IPS-NIHi7 (cell line): ENCODE data around the gene ADGRL3.
"Not testable (repeated sequence)": the region's sequence is repeated elsewhere in the genome, so short reads cannot be mapped to it uniquely, and the experiment has no call there.

Experiments
- DNase-seq: peaks from one replicate; pipeline ENCODE4 v3.0.0; 2012; ENCODE audit warnings: mixed read lengths; ENCODE audit errors: extremely low spot score

ADGRL3 gene

DNA sequence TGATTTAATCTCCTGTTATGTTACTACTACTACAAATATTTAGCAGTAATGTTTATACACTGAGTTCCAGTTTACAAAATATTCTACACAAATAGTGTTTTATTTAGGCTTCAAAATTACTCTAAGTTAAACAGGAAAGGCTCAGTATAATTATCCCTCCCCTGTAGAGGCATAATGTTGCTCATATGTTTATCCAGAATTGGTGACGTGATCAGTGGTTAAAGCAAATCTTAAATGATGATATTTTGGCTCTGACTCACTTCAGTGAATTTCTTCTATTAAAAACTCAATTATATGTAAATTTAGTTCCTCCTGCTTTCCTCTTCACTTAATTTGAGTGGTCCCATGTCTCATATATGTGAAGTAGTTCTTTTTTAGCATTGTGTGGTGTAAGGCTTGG lies 438.5 kb downstream of the ADGRL3 start:
- no peak for DNase-seq

DNA sequence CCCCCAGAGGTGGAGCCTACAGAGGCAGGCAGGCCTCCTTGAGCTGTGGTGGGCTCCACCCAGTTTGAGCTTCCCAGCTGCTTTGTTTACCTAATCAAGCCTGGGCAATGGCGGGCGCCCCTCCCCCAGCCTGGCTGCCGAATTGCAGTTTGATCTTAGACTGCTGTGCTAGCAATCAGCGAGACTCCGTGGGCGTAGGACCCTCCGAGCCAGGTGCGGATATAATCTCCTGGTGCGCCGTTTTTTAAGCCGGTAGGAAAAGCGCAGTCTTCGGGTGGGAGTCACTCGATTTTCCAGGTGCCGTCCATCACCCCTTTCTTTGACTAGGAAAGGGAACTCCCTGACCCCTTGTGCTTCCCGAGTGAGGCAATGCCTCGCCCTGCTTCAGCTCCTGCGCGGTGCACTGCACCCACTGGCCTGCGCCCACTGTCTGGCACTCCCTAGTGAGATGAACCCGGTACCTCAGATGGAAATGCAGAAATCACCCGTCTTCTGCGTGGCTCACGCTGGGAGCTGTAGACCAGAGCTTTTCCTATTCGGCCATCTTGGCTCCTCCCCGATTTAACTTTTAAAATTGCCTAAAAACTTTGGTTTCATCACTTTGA lies 446.7 kb downstream of the ADGRL3 start:
- not testable (repeated sequence) for DNase-seq

DNA sequence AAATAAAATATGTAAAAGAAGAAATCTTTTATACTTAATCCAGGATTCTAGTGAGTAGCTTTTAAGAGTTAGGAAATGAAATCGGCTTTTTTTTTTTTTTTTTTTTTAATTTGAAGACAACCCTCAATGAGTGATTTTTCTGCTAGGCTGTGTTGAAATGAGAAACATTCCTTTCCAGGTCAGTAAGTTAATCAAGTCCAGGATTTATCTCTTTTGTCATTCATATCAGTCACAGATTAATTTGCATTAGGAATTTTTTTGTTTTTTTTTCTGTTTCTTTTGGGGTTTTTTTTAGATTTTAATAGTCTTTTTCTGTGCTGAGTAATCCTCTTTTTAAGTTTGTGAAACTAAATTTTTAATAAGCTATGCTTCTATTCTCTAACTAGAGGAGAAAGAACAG lies 448.1 kb downstream of the ADGRL3 start:
- no peak for DNase-seq

DNA sequence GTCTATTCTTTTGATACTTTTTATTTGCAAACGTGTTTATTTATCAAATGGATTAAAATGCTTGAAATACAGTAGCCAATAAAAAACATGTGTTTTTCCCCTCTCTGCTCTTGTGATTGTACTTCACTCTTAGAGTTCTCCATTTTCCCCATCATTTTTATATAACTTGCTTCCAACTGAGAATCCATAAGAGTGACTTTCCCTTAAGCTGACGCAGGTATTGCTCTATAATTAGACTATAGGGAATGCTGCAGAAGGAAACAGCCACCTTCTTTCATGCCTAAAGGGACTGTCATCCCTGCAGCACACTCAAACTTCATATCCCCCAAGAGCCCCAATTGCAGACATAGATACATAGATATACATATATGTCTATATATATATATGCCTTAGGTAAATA lies 456.9 kb downstream of the ADGRL3 start:
- DNase-seq: no peak

DNA sequence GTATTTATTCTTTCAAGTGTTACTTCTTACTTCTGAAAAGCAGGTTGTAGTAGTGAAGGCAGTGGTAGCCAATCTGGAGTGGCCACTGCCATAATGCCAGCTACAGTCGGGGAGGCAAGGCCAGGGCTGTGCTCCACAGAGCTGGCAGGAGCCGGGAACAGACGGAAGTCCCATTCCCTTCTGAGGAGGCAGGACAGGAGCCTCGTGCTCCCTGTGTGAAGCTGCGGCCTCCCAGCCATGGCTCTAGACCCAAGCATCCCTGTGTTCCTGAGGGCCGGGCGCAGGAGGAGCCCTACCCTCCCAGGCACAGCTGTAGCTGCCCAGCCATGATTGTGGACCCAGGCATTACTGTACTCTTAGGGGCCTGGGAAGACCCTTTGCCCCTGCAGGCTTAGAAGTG lies 461.8 kb downstream of the ADGRL3 start:
- DNase-seq: no peak

DNA sequence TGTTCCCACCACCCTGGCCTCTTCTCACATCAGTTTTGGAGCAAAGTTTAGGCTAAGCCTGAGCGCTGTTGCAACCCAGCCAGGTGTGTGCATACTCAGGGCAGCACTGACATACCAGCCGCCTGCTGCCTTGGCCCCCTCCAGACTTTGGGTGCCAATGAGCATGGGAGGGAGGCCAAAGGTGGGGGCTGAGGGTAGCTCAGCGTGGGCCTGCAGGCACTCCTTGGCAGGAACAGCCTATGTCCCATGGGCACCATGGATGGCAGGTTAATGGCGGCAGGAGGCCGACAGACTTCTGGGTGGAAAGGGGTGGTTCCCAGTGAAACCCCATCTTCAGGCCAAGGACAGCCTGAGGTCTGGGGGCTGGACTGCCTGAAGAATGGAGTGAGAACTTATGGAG lies 462.2 kb downstream of the ADGRL3 start:
- no peak for DNase-seq

DNA sequence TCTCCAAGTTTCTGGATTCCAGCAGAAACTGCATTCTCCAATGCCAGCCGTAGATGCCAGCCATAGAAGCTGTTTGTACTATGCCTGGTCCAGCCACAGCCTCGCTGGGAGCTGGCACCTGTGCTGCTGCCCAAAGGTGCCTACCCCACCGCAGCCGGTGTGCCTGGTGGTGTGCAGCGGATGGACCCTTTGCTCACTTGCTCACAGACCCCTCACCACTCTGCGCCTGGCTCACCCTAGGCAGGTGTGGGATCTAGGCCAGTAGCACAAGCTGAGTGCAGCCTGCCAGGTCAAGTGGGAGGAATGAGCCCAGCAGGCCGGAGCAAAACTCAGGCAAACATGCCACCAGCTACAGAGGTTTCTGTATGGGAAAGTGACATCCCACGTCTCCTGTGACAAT lies 463.2 kb downstream of the ADGRL3 start:
- DNase-seq: no peak

DNA sequence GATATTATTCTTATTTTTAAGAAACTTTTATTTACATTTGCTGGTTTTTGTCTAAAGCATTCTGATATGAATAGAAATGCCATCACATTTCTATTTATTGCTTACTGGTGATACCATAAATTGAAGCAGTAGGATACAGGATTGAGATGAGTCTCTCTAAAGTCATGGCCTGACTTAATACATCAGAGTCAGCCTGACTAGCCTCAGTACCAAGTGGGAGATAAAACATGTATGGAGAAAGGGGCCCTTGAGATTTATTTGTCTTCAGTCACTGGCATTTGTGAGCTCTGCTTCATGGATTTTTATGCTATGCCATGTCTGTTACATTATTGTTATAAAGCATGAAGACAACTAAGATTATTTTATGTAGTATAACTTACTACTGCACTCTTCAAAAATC lies 465.5 kb downstream of the ADGRL3 start:
- DNase-seq: no peak

DNA sequence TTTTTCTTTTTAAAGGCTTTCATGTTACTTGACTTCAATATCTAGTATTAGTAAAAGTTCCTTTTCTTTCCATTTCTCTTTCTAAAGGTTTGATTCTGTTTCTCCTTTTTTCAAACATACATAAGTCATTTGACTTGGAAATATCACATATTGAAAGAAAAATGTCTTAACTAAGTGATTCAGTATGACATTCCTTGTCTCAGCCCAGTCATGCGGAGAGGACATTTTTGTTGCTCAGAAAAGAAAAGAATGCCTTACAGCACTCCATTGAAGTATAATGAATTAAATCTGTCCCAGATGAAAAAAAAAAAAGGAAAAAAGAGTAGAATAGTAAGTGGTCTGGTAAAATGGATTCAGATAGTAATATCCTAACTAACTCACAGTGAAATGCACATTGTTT lies 466.1 kb downstream of the ADGRL3 start:
- no peak for DNase-seq

DNA sequence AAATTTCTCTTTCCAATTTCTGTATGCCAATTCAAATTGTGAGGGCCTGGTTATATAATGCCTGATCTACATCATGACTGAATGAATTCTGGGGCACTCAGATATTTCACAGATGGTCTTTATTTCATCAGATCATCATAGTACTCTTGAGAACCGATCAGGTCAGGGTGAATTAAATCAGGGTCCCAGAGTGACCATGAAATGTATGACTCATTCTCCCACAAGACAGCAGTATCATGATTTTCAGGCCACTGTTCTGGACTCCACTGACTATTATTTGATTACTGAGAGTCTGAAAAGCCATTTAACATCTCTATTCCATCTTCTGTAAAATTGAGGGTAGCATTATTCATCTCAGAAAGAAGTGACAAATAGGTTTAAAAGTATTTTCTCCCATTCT lies 471.5 kb downstream of the ADGRL3 start:
- no peak for DNase-seq

DNA sequence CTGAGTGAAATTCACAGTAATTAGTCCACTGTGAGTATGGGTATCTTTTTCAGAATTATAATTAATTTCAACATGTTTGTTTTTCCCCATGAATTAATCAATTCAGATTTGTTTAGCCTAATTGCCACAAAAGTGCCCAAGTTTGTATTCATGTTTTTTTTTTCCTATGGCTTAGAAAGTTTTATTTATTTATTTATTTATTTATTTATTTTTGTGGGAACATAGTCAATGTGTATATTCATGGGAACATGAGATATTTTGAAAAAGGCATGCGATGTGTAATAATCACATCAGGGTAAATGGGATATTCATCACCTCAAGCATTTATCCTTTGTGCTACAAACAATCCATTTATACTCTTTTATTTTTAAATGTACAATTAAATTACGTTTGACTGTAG lies 475.3 kb downstream of the ADGRL3 start:
- DNase-seq: no peak

DNA sequence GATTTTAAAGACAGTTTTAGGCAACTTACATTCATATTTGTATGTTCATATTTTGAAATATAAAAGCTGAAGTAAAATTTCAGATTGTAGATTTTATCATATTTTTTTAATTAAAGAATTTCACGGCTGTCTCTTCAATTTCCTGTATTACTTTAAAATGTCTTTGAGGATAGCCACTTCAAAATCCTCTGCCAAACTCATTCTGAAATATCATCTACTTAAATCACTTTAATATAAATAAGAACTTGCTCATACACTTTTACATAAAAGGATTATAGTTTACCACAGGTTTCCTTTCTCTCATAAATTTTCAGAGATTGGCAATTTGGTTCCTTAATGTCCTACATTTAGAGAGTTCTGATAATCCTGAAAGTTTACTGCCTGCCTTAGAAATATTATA lies 478.2 kb downstream of the ADGRL3 start:
- DNase-seq: no peak

DNA sequence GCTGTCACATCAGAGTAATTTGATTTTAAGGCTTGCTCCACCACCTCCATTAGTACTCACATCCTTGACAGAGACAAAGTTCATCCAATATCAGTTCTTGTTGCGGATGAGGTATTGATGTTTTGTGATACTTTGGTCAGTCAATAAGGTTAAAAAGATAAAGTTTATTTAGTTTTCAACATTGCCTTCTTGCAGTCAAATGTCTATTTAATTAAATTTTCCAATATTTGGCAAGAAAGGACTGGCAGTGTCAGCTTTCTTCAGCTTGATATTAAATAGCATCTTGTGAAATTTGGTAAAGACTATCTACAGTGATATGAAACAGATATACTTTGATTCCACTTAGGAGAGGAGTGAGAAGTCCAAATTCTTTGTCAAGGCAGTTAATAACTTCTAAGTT lies 493.4 kb downstream of the ADGRL3 start:
- no peak for DNase-seq

DNA sequence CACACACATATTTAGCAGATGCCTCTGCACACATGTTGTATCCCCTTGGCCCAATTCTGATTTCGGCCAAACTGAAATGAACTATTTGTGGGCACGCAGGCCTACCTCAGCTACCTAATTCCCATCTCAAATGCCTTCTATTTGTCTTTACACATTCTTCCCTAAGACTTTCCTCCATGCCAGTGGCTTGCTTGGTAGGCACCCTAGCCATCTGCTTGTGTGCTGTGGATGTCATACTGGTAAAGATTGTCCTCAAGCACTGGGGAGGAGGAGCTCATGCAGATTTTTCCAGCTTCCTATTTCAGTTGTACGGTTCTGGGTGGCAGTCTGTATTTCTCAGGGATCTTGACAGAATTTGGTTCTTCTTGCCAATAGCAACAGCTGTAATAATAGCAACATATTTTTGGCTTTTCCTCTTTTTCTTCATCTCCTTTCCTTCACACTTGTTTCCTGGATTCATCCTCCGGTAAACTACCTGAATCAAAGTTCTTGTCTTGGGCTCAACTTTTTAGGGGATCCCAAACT lies 514.3 kb downstream of the ADGRL3 start:
- peak; percentile 6 for DNase-seq

DNA sequence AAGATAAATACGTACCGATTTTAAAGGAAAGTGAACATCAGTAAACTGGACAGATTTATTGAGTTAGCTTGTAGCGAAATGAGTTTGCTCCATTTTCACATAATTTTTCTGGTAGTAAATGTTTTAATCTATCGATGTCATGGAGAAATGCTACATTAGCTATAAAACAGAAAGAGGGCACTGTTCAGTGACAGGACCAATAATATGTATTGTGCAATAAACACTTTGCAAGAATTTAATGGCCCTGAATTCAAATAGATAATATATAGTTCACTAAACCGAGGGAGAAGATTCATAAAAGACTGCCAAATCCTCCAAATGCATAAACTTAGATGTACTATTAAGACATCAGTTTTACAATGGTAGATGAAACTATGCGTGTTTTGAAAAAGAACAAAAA lies 516.3 kb downstream of the ADGRL3 start:
- no peak for DNase-seq

DNA sequence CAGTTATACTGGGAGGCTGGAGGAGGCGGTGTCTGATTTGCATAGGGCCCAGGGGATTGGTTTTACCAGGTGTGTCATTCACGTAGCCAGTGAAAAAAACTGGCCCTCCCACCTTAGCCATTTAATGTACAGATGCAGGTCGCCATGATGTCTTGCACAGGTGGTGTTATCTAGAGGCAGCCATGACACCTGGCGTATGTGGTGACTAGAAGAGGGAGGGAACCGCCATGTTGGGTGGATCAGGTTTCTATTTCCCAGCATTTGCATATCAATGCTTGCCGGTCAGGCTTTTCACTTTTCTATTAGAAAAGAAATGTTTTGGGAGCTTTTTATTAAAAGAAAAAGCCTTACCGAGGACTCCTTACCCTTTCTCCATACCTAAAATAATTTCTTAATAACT lies 523.4 kb downstream of the ADGRL3 start:
- peak; percentile 11 for DNase-seq

DNA sequence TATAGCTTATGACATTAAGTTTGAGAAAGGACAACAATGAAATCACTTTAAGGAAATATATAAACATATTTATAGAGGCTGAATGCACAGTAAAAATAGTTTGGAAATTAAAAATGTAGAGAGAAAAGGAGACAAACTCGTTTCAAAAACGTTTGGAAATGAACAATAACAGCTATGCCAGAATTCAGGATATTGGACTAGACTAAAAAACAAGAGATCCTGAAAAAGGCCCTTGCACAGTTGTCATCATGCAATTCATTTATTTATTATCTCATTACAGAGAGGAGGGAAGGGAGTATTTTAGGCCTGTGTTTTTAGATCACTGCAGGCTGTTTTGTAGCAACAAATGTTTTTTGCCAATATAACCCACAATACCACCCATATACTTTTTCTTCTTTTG lies 527.2 kb downstream of the ADGRL3 start:
- DNase-seq: no peak

DNA sequence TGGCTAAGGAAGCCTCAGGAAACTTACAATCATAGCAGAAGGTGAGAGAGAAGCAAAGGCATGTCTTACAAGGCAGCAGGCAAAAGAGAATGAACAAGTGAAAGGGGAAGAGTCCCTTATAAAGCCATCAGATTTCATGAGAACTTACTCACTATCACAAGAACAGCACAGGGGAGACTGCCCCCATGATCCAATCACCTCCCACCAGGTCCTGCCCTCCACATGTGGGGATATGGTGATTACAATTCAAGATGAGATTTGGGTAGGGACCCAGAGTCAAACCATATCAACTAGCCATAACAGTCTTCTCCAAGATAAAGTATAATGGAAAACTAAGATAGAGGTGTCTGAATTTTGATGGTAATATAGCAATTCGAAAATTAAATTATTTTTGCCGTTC lies 534.3 kb downstream of the ADGRL3 start:
- no peak for DNase-seq

DNA sequence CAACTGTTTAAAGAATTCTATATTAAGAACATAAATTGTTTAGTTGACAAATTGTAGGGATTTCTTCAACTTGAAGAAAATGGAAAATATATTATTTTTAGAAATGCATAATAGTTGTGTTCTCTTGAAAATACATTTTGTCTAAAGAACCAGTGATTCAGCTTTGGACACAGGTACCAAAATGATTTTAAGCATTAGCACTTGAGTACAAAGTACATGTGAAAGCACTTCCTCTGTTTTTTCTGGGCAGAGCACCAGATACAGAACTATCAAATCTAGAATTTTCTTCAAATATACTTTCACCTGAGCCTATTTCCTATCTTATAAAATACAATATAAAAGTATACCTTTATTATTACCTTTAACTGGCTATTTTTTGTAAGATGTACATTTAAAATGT lies 539.8 kb downstream of the ADGRL3 start:
- DNase-seq: no peak

DNA sequence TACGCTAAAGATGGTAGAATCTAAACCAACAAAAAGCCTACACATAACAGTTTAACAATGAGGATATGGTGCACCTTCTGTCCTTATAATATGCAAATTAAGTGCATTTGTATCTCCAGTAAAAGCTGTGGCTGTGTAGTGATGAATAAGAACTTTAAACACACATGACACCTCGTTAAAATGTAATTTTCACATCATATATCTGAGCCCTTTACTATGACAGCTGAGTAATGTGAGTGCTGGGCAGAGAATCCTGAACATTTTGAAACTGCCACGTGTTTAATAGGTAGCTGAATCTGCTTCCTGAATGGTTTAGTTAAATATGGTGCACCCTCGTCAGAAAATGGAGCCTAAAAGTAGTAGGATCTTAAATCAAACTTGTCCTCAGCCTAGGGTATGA lies 540.8 kb downstream of the ADGRL3 start:
- DNase-seq: no peak

DNA sequence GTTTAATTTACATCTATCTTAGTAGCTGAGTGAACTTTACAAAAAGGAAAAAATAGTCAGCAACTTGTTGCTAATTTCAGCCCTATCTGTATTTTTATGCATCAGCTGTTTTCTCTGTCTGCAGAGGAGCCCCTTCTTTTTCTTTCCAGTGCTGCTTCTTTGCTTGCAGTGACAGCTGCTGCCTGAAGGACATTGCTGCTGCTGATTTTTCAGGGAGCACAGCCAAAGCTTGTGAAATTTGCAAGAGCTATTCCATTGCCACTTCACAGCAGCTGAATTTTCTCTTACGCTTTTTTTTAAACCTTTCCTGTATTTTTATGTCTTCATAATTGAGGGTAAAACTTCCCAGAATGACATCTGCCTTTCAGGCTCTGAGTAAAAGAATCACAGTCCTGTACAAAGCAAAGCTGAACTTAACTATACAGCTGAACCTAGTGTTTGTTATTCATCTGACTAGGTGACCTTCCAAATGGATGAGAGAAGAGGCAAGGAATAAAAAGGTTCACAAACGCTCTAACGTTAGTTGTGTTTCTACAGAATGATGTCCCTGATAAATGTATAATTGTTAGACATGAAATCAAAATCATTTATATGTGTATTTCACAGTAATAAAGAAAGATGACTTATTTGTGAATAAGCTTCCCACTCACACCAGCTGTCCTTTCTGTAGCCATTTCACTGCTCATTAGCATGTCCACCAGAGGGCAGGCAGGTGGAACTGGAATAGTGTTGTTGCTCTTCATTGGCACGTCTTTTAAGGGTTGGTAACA lies 541.4 kb downstream of the ADGRL3 start:
- peak; percentile 20 for DNase-seq

DNA sequence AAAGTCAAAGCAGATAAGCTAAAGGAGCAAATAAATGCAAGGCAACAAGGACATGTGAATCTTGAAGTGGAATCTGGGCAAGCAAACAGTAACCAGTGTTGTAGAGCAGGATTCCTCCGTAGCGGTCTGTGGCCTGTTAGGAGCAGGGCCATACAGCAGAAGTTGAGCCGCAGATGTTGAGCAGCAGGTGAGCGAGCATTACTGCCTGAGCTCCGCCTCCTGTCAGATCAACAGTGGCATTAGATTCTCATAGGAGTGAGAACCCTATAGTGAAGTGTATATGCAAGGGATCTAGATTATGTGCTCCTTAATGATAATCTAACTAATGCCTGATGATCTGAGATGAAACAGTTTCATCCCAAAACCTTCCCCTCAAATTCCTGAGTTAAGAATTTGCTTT lies 550.7 kb downstream of the ADGRL3 start:
- DNase-seq: no peak

DNA sequence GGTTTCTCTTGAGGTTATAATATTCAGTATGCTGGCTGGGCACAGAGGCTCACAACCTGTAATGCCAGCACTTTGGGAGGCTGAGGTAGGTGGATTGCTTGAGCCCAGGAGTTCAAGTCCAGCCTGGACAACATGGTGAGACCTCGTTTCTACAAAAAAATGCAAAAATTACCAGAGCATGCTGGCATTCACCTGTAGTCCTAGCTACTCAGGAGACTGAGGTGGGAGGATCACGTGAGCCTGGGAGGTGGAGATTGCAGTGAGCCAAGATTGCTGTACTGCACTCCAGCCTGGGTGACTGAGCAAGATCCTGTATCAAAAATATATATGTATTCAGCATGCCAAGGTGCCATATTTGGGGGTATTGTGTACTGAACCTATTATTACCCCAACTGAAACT lies 552.5 kb downstream of the ADGRL3 start:
- no peak for DNase-seq

DNA sequence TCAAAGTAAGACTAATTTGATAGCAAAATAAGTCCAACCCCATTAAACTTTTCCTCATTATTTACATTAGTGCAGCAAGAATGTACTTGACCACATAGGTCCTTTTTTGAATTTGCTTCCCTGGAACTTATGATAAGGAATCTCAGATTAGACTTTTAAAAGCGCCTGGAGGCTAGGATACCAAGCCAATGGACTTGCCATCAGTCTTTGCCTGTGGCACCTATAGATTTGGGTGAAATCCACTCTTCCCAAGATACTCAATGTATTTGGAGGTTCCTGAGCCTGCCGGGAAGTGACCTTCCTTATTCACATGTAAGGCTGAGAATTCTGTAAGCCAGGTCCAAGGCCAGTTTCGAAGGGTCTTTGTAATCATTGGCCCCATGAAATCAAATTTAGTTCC lies 553.6 kb downstream of the ADGRL3 start:
- no peak for DNase-seq
